SK-N-SH treated with all-trans-retinoic acid at 6 μM for 48 hours (cell line): ENCODE data around the gene FGF22.

ENCODE experiments used
- ATAC-seq: fragments of 200-7000 bp; cut with Tn5 transposase; 3 replicates; pipeline ENCODE4 v1.9.1; 2020; ENCODE audit warnings: mild to moderate bottlenecking, moderate library complexity
- ARNTL ChIP-seq: fragments of 450-650 bp; formaldehyde crosslinking; IDR thresholded peaks from 2 replicates; pipeline ENCODE4 v1.5.0; 2020; ENCODE audit warnings: low read depth, mild to moderate bottlenecking, moderate library complexity, borderline replicate concordance
- BACH2 ChIP-seq: fragments of 250-450 bp; sonication (Bioruptor Pico); IDR thresholded peaks from 2 replicates; pipeline ENCODE4 v1.9.0; 2021; ENCODE audit warnings: mild to moderate bottlenecking, borderline replicate concordance
- CSDC2 ChIP-seq: fragments of 250-450 bp; sonication (Bioruptor Pico); IDR thresholded peaks from 2 replicates; pipeline ENCODE4 v1.5.0; 2020; ENCODE audit warnings: mild to moderate bottlenecking, moderate library complexity
- ESRRG ChIP-seq: fragments of 250-450 bp; sonication (Bioruptor Pico); IDR thresholded peaks from 2 replicates; pipeline ENCODE4 v1.6.1; 2021; ENCODE audit warnings: mild to moderate bottlenecking
- GLIS3 ChIP-seq: fragments of 250-450 bp; sonication (Bioruptor Pico); IDR thresholded peaks from 2 replicates; pipeline ENCODE4 v1.5.0; 2020; ENCODE audit warnings: mild to moderate bottlenecking, moderate library complexity
- ISL1 ChIP-seq: fragments of 250-450 bp; sonication (Bioruptor Pico); IDR thresholded peaks from 2 replicates; pipeline ENCODE4 v2.1.2; 2022; ENCODE audit warnings: mild to moderate bottlenecking, moderate library complexity
- OSR1 ChIP-seq: fragments of 250-450 bp; sonication (Bioruptor Pico); IDR thresholded peaks from 2 replicates; pipeline ENCODE4 v1.8.0; 2022; ENCODE audit warnings: moderate library complexity, mild to moderate bottlenecking, inconsistent platforms
- PPARA ChIP-seq: fragments of 250-450 bp; sonication (Bioruptor Pico); IDR thresholded peaks from 2 replicates; pipeline ENCODE4 v1.5.0; 2020; ENCODE audit warnings: mild to moderate bottlenecking, borderline replicate concordance
- RARB ChIP-seq: fragments of 250-450 bp; sonication (Bioruptor Pico); IDR thresholded peaks from 2 replicates; pipeline ENCODE4 v1.8.0; 2021; ENCODE audit warnings: mild to moderate bottlenecking, moderate library complexity
- SNAI2 ChIP-seq: fragments of 250-450 bp; sonication (Bioruptor Pico); IDR thresholded peaks from 2 replicates; pipeline ENCODE4 v1.5.0; 2020; ENCODE audit warnings: mild to moderate bottlenecking, moderate library complexity
- TCF4 ChIP-seq: fragments of 250-450 bp; sonication (Bioruptor Pico); IDR thresholded peaks from 2 replicates; pipeline ENCODE4 v1.8.0; 2021; ENCODE audit warnings: mild to moderate bottlenecking, moderate library complexity, borderline replicate concordance
- ZC3H10 ChIP-seq: fragments of 250-450 bp; sonication (Bioruptor Pico); IDR thresholded peaks from 2 replicates; pipeline ENCODE4 v1.5.1; 2021; ENCODE audit warnings: mild to moderate bottlenecking, moderate library complexity
- ZFP3 ChIP-seq: fragments of 250-450 bp; sonication (Bioruptor Pico); IDR thresholded peaks from 2 replicates; pipeline ENCODE4 v1.5.0; 2020; ENCODE audit warnings: mild to moderate bottlenecking, moderate library complexity
- ZNF565 ChIP-seq: fragments of 450-650 bp; formaldehyde crosslinking; conservative IDR thresholded peaks from 2 replicates; pipeline ENCODE4 v1.5.0; 2020; ENCODE audit warnings: low read depth, mild to moderate bottlenecking, moderate library complexity
- ZNF70 ChIP-seq: fragments of 450-650 bp; formaldehyde crosslinking; IDR thresholded peaks from 2 replicates; pipeline ENCODE4 v1.5.0; 2020; ENCODE audit warnings: mild to moderate bottlenecking, moderate library complexity
- ZNF8 ChIP-seq: fragments of 450-650 bp; formaldehyde crosslinking; IDR thresholded peaks from 2 replicates; pipeline ENCODE4 v1.5.0; 2020; ENCODE audit warnings: mild to moderate bottlenecking, moderate library complexity
- TF ChIP-seq, protein P1 (sequence below): fragments of 250-450 bp; sonication (Bioruptor Pico); IDR thresholded peaks from 2 replicates; pipeline ENCODE4 v1.5.1; 2021; ENCODE audit warnings: mild to moderate bottlenecking, moderate library complexity
- TF ChIP-seq, protein P2 (sequence below): fragments of 250-450 bp; sonication (Bioruptor Pico); IDR thresholded peaks from 2 replicates; pipeline ENCODE4 v1.8.0; 2020; ENCODE audit warnings: mild to moderate bottlenecking, moderate library complexity, borderline replicate concordance
- TF ChIP-seq, protein P3 (sequence below): fragments of 250-450 bp; sonication (Bioruptor Pico); IDR thresholded peaks from 2 replicates; pipeline ENCODE4 v1.5.1; 2020; ENCODE audit warnings: low read depth, mild to moderate bottlenecking, moderate library complexity

Gene FGF22

DNA sequence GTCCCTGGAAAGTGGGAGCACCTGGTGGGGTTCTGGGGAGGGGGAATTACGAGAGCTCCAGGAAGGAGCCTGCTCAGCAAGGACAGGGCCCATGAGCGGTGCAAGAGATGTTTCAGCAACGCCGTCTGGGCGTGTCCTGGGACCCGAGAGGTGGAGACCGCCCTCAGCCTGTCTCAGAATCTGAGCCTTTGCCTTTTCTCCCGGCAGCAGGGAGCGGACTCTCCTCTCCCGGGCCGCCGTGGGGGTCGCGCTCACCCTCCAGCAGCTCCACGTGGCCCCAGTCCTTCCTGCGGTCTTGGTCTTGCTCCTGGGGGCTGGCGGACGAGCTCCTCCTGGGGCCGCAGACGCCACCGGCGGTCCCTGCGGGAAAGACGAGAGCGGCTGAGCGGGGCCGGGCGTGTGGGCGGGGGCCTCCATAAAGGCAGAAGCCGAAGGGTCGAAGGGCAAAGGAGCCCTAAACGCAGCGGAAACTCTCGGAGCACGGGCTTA, 7.1 kb upstream of the FGF22 start (continued):
- TF ChIP-seq, protein P1, sequence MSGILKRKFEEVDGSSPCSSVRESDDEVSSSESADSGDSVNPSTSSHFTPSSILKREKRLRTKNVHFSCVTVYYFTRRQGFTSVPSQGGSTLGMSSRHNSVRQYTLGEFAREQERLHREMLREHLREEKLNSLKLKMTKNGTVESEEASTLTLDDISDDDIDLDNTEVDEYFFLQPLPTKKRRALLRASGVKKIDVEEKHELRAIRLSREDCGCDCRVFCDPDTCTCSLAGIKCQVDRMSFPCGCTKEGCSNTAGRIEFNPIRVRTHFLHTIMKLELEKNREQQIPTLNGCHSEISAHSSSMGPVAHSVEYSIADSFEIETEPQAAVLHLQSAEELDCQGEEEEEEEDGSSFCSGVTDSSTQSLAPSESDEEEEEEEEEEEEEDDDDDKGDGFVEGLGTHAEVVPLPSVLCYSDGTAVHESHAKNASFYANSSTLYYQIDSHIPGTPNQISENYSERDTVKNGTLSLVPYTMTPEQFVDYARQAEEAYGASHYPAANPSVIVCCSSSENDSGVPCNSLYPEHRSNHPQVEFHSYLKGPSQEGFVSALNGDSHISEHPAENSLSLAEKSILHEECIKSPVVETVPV (CRISPR knock-in tag): no peak

DNA sequence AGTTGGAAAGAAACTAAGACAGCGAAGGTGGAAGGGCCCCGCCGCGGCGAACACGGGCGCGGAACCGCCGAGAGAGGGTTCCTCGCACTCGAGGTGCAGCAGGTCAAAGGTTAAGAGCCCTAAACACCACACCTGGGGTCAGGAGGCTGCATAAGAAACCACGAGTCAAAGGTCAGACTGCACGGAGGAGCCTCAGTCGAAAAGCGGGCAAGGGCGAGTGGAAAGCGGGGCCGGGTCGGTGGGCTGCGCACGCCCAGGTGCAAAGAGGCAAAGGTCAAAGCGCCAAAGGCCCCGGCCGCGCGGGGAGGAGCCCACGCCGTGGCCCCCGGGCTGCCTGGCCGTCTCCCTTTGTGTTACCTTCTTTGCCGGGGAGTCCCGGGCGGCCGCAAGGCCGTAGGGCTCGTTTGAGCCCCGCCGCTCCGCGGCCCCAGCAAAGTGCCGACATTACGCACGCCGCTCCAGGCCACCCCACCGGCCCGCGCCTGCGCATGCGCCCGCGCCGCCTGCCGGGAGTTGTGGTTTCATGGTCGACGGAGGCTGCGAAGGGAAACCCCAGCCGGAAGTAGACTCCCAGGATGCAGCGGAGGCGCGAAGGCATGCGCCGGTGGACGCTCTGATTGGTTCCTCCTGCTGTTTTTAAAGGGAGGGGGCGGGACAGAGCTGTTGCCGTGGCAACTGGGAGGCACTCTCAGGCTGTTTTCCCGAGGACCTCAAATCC, 6.5 kb upstream of the FGF22 start, which contains the start of gene POLRMT:
TSS of gene POLRMT (minus strand) at position 470 of the 718 bp plus-strand sequence. CDS start at position 445, 25 bp downstream.
- TF ChIP-seq GLIS3 (CRISPR knock-in tag) (no peak), CSDC2 (no peak), ZNF8 (no peak), ZFP3 (CRISPR knock-in tag) (no peak), RARB (CRISPR knock-in tag) (no peak)
- TF ChIP-seq, protein P2, sequence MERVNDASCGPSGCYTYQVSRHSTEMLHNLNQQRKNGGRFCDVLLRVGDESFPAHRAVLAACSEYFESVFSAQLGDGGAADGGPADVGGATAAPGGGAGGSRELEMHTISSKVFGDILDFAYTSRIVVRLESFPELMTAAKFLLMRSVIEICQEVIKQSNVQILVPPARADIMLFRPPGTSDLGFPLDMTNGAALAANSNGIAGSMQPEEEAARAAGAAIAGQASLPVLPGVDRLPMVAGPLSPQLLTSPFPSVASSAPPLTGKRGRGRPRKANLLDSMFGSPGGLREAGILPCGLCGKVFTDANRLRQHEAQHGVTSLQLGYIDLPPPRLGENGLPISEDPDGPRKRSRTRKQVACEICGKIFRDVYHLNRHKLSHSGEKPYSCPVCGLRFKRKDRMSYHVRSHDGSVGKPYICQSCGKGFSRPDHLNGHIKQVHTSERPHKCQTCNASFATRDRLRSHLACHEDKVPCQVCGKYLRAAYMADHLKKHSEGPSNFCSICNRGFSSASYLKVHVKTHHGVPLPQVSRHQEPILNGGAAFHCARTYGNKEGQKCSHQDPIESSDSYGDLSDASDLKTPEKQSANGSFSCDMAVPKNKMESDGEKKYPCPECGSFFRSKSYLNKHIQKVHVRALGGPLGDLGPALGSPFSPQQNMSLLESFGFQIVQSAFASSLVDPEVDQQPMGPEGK (CRISPR knock-in tag): no peak
- ATAC-seq: peak; percentile 91

DNA sequence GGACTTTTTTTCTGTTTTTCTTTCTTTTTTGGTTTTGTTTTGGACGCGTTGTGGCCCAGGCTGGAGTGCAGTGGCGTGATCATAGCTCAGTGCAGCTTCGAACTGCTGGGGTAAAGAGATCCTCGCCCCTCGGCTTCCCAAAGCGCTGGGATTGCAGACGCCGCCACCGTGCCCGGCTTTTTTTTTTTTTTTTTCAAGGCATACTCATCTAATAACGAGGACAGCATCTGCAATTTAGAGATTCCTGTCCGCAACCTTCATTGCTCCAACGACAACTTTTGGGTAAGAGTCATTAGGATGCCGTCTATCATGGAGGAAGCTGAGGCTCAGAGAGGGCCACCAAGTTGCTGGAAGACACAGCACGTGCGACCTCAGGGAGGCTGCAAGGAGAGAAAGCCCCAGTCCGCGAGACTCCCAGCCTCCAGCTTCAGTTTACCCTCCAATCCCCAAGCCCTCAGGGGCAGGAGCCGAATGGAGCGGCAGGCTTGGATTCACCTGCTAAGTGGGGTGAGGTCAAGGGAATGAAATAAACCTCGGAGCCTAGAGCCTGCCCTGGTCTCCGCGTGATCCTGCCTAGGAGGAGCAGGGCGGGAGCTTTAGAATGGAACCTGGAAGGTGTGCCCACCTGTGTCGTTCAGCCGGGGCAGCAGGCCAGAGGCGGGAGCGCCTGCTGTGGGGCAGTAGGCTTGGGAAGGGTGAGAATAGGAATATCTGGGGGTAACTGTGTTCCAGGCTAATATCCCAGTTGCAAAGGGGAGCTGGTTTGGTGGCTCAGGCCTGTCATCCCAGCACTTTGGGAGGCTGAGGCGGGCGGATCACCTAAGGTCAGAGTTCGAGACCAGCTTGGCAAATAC, 5.7 kb upstream of the FGF22 start:
- ATAC-seq: peak; percentile 14
- TF ChIP-seq PPARA: no peak
- TF ChIP-seq, protein P2 (CRISPR knock-in tag): no peak
- TF ChIP-seq, protein P3, sequence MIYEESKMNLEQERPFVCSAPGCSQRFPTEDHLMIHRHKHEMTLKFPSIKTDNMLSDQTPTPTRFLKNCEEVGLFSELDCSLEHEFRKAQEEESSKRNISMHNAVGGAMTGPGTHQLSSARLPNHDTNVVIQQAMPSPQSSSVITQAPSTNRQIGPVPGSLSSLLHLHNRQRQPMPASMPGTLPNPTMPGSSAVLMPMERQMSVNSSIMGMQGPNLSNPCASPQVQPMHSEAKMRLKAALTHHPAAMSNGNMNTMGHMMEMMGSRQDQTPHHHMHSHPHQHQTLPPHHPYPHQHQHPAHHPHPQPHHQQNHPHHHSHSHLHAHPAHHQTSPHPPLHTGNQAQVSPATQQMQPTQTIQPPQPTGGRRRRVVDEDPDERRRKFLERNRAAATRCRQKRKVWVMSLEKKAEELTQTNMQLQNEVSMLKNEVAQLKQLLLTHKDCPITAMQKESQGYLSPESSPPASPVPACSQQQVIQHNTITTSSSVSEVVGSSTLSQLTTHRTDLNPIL: no peak
- TF ChIP-seq TCF4: no peak
- TF ChIP-seq ARNTL (CRISPR knock-in tag): no peak
- no peak for TF ChIP-seq ZFP3 (CRISPR knock-in tag)
- no peak for TF ChIP-seq GLIS3 (CRISPR knock-in tag)
- no peak for TF ChIP-seq OSR1
- TF ChIP-seq ESRRG: no peak
- no peak for TF ChIP-seq ZC3H10
- TF ChIP-seq CSDC2: no peak

DNA sequence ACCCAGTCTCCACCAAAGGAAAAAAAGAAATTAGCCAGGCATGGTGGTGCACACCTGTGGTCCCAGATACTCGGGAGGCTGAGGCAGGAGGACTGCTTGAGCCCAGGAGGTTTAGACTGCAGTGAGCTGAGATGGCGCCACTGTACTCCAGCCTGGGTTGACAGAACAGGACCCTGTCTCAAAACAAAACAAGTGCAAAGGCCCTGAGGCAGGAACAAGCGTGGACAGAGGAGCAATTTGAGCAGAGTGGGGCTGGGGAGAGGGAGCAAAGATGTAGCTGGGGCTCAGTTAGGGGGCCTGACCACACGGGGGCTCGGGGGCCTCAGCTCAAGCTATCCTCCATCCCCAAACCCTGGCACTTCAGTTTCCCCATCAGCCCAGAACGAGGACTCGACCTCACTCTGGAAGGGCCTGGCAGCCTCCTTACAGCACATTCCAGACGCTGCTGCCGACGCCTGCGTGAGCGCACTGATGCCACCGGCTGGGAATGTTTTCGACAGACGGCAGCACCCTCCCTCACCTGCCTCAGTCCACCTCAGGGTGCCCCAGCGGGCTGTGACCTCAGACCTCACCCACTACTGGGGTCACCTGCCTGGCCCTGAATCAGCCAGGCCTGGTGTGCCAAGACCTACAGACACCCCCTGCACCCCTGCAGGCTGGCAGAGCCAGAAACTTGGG, 4.6 kb upstream of the FGF22 start:
- ATAC-seq: no peak
- TF ChIP-seq CSDC2 (no peak), TCF4 (no peak), ESRRG (no peak), BACH2 (CRISPR knock-in tag) (no peak), ZNF565 (CRISPR knock-in tag) (no peak)

DNA sequence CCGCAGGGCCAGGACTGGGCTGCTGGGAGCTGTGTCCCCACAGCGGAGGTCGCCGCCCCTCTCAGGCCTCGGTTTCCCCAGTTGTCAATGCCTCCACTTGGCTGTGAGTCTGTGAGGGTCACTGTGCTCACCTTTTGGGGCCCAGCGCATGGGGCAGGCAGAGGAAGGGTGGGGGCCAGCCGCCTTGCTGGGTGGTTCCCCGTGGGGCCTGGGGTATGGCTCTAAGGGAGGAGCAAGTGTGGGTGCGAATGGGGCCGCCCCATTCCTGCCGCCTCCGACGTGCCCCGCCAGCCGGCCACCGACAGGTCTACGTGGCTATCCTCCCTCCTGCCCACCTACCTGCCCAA, 800 bp upstream of the FGF22 start:
- TF ChIP-seq RARB (CRISPR knock-in tag): no peak
- TF ChIP-seq ISL1 (CRISPR knock-in tag): no peak
- no peak for TF ChIP-seq SNAI2 (CRISPR knock-in tag)
- no peak for TF ChIP-seq ZNF70 (CRISPR knock-in tag)
- TF ChIP-seq OSR1: no peak
- TF ChIP-seq, all 23 proteins: peak for 0
- no peak for ATAC-seq
